HG03571 (cell line): ENCODE measurements around the gene NELFB.
A peak's percentile ranks its signal among the peaks of the same experiment; 100 is the strongest.
"Not testable (repeated sequence)": the region's sequence is repeated elsewhere in the genome, so short reads cannot be mapped to it uniquely, and the experiment has no call there.

Source experiments
- ATAC-seq: cut with Tn5 transposase; IDR thresholded peaks from one replicate; pipeline ENCODE4 v1.9.1; 2021; ENCODE audit not compliant: unreplicated experiment

The NELFB gene

DNA sequence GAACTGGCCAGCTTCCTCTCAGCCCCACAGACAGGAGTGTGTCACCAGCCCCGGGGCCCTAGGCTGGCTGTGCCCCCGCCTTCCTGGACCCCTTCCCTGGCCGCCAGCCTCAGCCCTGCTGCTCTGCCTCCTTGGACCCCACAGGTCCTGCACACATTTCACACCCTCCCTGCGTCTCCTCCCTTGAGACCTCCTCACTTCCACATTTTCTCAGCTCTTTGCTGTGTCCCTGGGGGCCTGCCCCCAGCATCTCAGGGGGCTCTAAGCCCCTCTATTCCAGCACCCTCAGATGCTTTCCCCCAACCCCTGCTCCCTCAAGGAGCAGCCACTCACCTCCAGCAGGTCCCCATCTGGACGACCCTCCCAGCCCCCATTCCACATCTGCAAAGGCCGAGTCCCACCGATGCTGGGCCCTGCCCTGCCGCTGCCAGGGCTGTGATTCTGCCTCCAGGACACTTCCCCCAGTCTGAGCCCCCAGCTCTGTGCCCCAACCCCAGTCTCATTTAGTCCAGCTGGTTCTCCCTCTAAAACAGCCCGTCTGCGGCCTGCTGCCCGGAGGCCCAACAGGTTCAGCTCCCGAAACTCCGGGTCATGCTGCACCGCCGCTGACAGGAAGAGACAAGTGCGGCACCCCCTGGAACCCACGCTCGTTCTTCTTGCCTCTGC lies 20.2 kb upstream of the NELFB start:
- ATAC-seq: no peak

DNA sequence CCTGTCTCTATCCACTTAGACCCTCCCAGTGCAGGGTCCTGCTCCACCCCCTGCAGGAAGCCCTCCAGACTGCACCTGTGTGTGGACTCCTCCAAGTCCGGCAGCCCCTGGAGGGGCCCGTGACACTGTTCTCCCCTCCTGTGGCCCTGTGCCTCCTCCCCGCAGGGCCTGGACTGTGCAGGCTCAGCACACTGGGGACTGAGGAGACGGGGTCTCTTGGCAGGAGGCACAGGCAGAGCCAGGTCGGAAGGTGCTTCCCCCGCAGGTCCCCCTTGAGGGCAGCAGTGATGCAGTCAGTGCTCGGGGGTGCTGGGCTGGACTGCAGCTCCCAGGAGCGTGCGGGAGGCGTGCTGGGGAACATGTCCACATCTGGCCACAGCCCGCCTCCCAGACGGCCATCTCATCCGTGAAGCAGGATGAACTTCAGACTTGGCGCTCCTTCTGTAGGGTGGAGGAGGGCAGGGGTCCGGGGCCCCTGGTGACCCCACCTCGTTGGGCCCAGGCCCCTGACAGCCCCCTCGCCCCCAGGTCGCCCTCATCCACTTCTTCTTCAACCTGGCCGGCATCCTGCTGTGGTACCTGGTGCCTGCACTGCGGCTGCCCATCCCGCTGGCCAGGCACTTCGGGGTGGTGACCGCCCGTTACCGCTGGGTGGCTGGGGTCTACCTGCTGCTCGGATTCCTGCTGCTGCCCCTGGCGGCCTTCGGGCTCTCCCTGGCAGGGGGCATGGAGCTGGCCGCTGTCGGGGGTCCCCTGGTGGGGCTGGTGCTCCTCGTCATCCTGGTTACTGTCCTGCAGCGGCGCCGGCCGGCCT lies 19.5 kb upstream of the NELFB start:
- ATAC-seq: no peak

DNA sequence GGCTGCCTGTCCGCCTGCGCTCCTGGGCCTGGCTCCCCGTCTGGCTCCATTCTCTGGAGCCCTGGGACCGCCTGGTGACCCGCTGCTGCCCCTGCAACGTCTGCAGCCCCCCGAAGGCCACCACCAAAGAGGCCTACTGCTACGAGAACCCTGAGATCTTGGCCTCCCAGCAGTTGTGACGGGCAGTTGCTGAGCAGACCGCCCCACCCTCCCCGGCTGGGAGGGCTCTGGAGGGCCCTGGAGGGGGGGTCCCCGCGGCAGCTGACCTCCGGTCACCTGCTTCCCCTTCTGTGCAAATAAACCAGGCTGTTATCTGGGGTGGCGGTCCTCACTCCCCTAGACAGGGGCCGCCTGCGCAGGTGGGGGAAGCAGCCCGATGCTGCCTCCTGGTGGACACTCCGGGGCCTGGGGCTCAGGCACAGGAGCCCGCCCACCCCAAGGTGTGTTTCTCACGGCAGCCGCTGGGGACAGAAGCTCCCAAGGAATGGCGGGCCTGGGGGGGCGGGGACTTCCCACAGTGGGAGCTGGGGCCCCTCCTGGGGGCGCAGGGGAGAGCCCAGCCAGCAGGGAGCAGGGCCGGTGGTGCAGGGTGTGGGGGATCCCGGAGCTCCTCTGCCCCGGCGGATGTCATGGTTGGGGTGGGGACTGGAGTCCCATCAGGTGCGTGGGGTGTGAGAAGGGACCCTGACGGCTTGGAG lies 18.7 kb upstream of the NELFB start:
- no peak for ATAC-seq

DNA sequence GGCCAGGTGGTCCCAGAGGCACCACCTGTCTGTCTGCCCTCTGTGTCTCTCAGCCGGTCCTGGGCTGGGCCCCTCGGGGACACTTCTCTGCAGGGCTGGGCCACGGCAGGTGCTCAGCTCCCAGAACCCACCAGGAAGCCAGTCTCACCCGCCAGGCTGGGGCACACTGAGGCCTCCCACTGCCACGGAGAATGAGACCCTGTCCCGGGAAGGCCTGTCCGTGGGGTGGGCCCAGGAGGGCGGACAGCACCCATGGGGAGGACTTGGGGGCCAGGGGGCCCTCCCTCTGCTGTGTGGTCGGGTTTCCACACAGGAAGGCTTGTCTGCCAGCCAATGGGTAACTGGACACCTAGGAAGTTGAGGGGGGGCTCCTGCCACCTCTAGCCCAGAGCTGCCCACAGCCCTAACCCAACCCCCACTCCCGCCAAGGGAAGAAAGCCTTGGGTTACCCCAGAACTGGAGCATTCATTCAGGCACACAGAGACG lies 18.1 kb upstream of the NELFB start:
- ATAC-seq: no peak

DNA sequence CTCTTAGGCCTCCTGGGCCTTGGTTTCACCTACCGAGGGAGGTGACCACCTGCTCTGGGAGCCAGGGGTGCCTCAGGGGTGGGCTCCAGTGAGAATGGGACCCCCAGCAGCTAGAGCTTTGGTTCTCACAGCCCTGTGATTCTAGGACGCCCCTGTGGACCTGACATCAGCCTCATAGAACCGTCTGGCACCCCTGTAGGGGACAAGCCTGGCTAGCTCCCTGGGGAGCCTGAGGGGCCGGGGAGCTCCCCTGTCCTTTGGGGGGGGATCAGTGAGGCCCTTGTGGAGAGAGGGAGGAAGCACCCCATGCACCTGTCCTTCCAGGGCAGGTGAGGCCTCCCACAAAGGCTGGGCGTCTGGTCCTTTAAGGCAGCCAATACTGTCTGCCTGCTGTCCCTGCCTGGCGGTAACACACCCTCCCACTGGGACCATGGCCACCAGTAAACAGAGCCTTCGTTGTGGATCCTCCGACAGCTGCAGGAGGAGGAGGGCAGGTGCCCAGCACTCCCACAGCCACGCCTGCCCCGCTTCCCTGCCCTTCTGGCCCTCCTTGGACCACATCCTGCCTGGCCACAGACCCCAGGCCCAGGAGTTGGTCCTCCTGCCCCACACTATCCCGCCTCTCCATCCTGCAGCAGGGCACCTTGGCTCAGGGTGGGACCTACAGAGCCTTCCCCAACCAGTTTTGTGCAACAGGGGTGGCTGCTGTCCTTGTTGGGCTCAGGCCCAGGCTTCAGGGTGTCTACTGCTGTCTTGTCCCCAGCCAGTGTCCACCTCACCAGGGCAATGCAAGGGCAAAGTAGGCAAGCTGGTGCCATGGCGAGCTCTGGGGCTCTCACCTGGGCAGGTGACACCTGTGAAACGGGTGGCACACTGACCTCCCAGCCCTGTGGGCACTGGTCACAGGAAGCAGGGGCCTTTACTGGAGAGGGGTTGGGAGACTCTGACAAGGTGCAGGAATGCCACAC lies 17.1 kb upstream of the NELFB start:
- ATAC-seq: no peak

DNA sequence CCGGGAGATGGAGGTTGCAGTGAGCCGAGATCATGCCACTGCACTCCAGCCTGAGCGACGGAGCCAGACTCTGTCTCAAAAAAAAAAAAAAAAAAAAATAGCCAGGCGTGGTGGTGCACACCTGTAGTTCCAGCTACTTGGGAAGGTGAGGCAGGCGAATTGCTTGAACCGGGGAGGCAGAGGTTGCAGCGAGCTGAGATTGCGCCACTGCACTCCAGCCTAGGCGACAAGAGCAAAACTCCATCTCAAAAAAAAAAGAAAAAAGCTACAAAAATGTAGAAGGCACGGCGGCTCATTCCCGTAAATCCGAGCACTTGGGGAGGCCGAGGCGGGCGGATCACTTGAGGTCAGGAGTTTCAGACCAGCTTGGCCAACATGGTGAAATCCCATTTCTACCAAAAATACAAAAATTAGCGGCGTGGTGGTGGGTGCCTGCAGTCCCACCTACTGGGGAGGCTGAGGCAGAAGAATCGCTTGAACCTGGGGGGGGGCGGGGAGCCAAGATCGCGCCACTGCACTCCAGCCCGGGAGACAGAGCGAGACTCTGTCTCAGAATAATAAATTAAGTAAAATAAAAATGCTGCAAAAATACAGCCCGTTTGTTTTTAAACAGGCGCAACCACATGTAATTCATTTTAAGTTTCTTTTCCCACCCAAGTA lies 15.5 kb upstream of the NELFB start:
- not testable (repeated sequence) for ATAC-seq

DNA sequence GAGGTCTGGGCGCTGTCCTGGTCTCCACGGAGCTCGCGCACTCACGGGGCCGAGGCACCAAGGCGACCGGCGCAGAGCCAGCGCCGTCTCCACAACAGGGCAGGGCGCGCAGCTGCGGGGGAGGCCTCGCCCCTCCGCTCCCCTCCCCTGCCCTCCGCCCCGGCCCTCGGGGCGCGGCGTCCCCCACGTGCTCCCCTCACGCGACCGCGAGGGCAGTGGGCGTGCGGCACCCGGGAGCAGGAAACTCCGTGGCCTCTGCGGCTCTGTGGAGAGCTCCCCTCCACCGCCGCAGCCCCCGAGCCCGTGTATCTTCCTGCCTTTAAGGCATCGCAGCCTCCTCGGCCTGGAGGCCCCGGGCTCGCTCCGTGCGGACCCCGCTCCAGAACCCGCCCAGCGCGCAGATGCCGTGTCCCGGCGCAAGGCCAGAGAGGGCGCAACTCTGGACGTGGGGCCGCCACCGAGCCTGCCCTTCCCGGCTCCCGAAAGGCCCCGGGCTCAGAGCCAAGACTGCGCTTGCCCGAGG lies 14.7 kb upstream of the NELFB start:
- peak; percentile 27 for ATAC-seq

DNA sequence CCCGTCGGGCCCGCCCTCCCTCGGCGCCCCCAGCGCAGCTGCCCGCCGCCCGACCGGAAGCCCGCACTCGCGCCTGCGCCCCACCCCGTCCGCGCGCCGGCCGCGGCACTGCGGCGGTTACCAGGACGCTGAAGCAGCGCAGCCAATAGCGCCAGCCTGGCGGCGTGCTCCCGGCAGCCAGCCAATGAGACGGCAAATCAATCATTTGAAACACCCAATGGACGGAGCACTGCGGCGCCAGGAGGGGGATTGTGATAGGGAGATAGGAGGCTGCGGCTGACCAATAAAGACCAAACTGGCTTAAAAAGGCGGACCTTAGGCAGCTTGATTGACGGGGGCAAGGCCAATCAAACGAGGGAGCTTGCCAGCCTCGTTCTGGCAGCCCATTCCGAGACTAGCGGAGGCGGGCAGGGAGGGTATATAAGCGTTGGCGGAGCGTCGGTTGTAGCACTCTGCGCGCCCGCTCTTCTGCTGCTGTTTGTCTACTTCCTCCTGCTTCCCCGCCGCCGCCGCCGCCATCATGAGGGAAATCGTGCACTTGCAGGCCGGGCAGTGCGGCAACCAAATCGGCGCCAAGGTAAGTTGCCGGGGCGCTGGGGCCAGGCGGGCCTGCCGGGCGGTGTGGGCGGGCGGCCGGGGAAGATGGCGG lies 14.2 kb upstream of the NELFB start, which contains the start of gene TUBB4B:
Gene TUBB4B (plus strand): TSS at position 447 of the 649 bp plus-strand sequence. CDS start 74 bp downstream, at position 521.
- peak; percentile 71 for ATAC-seq

DNA sequence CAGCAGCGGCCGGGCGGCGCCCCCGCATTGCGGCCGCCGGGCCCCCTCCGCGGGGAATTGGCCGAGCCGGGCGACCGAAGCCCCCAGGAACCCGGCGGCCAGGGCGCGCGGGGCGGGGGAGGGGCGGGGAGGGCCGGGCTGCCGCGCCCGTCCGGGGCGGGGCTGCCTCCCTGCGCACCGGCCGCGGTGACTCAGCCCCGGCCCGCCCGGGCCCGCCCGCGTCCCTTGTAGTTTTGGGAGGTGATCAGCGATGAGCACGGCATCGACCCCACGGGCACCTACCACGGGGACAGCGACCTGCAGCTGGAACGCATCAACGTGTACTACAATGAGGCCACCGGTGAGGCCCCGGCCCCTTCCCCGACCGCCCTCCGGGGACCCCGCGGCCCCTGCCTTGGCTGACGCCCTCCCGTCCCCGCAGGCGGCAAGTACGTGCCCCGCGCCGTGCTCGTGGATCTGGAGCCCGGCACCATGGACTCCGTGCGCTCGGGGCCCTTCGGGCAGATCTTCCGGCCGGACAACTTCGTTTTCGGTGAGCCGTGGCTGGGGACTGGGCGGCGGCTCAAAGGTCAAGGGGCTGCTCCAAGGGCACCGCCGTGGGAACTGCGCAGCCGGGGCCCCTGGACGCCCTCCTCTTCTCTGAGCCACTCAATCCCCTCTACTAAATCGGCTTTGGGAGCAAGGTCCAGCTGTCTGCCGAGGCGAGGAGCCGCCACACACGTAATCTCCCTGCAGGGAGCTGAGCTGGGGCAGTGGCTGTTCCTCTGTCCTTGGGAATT lies 13.4 kb upstream of the NELFB start:
- ATAC-seq: peak; percentile 0

DNA sequence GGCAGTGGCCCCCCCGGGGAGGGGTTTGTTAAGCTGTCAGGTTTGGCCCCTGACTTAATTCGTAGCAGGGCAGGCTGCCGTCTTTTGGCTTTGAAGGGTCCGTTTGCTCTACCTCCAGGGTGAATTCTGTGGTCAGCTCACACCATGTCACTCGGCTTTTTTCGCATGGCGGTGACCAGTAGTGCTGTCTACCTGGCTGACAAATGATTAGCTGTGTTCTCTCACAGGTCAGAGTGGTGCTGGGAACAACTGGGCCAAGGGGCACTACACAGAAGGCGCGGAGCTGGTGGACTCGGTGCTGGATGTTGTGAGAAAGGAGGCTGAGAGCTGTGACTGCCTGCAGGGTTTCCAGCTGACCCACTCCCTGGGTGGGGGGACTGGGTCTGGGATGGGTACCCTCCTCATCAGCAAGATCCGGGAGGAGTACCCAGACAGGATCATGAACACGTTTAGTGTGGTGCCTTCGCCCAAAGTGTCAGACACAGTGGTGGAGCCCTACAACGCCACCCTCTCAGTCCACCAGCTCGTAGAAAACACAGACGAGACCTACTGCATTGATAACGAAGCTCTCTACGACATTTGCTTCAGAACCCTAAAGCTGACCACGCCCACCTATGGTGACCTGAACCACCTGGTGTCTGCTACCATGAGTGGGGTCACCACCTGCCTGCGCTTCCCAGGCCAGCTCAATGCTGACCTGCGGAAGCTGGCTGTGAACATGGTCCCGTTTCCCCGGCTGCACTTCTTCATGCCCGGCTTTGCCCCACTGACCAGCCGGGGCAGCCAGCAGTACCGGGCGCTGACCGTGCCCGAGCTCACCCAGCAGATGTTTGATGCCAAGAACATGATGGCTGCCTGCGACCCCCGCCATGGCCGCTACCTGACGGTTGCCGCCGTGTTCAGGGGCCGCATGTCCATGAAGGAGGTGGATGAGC lies 12.6 kb upstream of the NELFB start:
- no peak for ATAC-seq

DNA sequence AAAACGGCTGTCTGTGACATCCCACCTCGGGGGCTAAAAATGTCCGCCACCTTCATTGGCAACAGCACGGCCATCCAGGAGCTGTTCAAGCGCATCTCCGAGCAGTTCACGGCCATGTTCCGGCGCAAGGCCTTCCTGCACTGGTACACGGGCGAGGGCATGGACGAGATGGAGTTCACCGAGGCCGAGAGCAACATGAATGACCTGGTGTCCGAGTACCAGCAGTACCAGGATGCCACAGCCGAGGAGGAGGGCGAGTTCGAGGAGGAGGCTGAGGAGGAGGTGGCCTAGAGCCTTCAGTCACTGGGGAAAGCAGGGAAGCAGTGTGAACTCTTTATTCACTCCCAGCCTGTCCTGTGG lies 11.9 kb upstream of the NELFB start:
- ATAC-seq: not testable (repeated sequence)

DNA sequence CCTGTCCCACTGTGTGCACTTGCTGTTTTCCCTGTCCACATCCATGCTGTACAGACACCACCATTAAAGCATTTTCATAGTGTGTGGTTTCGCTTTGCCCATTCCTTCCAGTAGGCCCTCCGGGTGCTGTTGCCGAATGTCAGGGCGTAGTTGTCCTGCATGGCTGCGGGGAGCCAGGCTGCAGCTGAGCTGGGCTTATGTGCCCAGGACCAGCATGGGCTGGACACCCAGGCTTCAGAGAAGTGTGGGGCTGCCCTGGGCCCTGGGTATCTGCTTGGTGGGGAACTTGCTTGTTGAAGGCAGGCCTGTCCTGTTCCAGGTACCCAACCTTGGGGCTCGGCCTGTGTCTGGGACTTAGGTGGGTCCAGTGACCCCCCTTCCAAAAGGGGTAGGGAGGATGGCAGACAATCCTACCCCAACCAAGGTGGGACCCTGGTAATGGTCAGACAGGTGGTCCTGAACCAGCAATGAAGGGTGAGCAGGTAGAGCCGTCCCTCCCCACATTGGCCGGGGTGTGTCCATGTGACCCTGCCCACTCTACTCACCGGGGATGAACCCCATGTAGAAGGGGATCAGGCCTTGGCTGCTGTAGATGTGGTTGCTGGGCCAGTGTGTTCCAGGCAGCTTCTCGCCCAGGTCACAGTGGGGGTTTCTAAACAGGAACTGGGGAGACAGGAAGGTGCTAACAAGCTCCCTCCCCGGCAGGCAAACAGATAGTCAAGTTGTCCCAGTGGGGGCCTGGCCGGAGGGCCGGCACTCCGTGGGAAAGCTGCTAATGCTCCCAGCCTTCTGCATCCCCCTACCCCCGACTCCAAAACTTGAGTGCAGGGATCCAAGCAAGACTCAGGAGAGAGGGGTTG lies 11.3 kb upstream of the NELFB start:
- ATAC-seq: no peak

DNA sequence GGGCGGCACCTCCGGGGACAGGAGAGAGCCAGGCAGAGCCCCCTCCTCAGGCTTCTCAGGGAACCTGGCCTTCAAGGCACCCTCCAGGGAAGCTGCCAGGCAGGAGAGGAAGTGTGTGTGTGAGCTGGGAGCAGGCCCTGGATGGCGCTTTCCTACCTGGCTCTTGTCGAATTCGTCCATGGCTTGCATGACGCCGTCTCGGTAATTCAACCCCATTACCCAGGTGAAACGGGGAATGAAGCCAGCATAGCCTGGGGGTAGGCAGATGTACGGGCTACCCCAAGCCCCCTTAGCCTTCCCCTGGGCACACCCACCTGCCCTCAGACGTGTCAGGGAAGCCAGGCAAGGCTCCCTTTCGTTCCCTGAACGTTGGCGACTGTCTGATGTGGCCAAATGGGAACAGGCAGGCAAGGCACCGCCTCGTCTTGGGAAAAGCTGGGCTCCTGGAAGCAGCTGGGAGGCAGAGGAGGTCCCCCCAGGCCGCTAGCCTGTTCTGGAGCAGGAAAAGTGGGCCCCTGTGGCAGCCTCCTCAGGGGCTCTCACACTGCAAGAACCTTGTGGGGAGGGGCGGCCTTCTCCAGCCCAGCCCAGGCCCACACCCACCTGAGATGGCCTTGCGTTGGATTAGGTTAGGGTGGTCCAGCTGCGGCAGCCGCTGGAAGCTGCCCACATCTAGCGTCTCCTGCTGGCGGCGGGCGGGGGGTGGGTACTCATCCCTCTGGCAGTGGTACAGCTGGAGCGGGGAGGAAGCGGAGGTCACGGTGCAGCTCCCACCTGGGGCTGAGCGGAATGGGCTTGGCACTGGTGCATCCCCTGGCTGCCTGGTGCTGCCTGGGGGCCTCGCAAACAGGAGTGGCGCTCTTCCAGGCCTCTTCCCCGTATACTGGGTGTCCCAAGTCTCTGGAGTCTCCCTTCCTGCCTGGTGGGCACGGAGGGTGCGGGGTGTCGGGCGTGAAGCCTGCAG lies 10.4 kb upstream of the NELFB start:
- ATAC-seq: no peak

DNA sequence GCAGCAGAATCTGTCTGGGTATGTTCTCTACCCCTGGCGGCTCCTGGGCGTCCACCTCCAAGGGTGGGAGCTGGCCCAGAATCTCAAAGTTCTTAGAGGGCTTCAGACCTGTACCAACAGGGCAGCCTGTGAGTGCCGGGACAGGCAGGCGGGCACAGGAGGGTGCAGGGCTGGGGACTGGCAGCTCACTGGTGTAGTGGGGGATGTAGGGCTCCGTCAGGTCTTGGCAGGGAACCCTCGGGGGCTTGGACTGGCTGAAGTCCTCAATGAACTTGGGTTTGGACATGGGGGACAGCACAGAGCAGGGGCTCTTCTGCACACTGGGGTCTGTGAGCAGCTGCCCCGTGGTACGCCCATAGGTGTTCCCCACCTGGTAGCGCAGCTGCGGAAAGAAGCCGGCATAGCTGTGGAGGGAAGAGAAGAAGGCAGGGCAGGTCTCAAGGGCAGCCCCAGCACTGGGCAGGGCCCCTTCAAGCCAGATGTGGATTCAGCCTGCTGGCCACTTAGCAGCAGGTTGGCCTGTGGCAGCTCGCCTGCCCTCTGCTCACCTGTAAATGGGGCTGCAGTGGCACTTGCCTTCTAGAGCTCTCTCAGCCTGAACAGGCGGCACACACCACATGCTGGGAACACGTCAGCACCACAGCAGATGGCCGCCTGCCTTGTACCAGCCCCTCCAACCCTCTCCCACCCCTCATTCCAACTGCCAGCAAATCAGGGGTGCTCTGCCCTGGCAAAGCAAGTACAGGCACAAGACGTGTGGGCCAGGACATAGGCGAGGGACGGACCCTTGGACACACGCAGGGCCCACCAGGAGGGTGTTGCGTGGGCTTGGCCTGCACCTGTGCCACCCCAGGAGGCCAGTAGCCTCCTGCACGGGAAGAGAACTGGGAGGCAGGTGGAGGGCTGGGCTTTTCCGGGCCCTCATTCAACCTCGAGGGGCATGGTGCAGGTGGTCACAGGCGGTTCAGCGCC lies 9.4 kb upstream of the NELFB start:
- no peak for ATAC-seq
